Thyroid gland (tissue), 4 donors: ENCODE measurements around the gene PPIF. TPM values are rescaled to one million over a fixed set of nuclear protein-coding genes. Genes with fewer than 3 reads are reported as not detected.

Experiments
- DNase-seq, 2 donors: peaks; one replicate each; pipeline ENCODE4 v3.0.0-alpha.2; 2019
- H3K27ac ChIP-seq, 3 donors: fragments of 200-600 bp; sonication (generic); 1 replicate in 2 of 3; 2 replicates in 1 of 3; pipeline ENCODE4 v1.5.1; 2016 to 2019; ENCODE audit warnings: mild to moderate bottlenecking in 1 of 3, moderate library complexity in 1 of 3
- H3K27me3 ChIP-seq: fragments of 200-600 bp; sonication (generic); one replicate; pipeline ENCODE4 v1.5.1; 2019
- H3K36me3 ChIP-seq, 2 donors: fragments of 200-600 bp; sonication (generic); one replicate each; pipeline ENCODE4 v1.5.1; 2016 to 2019
- H3K4me1 ChIP-seq, 2 donors: fragments of 200-600 bp; sonication (generic); one replicate each; pipeline ENCODE4 v1.5.1; 2017 to 2019
- H3K4me3 ChIP-seq, 3 donors: fragments of 200-600 bp; sonication (generic); replicated peaks in 1 of 3; 1 replicate in 2 of 3; 2 replicates in 1 of 3; pipeline ENCODE4 v1.5.1; 2016; ENCODE audit warnings: mild to moderate bottlenecking in 1 of 3
- H3K9me3 ChIP-seq: fragments of 200-600 bp; sonication (generic); one replicate; pipeline ENCODE4 v1.5.1; 2017
- POLR2A ChIP-seq, 2 donors: fragments of 450-650 bp; IDR thresholded peaks; one replicate each; pipeline ENCODE4 v1.6.1; 2017; ENCODE audit warnings: antibody characterized with exemption in 2 of 2, mild to moderate bottlenecking in 2 of 2, moderate library complexity in 1 of 2
- WGBS, 2 donors: methylation state at CpG; one replicate each; pipeline ENCODE4 v1.1.5; 2017; 5-methylcytosine and 5-hydroxymethylcytosine counted together
- intact Hi-C: fragments of 100-400 bp; cut with DNase I; formaldehyde crosslinking; loops from one replicate; pipeline ENCODE4 v1.15.1; 2023
- total RNA-seq, 4 donors: library from RNA; depleted of rRNA; stranded (reverse); fragments of >200 nt; gene quantifications; one replicate each; pipeline ENCODE4 v1.2.3, GENCODE V29; 2016
- TF ChIP-seq, protein P1 (sequence below), 6 experiments: fragments of 200-600 bp in 3 of 6; fragments of 450-650 bp in 3 of 6; sonication (generic) in 3 of 6; IDR thresholded peaks; one replicate each; pipeline ENCODE4 v1.5.1; 2016 to 2019; ENCODE audit warnings: antibody characterized with exemption in 6 of 6, mild to moderate bottlenecking in 2 of 6, inconsistent platforms in 1 of 6, moderate library complexity in 1 of 6

The PPIF gene
- total RNA-seq, 4 donors from 2014 or later: 31.4 to 70.1 (median 52.3) TPM

- H3K4me3 ChIP-seq: no peak overlapping the region
- H3K27ac ChIP-seq: no peak overlapping the region
- H3K27me3 ChIP-seq: no peaks in the 10 kb centered on the region
- H3K4me1 ChIP-seq: peaks cover 4 to 16% of the 10 kb centered on the region in 2 donors
- H3K9me3 ChIP-seq: no peaks in the 10 kb centered on the region
- intact Hi-C loops: no loop called here
- 73 to 86% methylated on average over 11 of the region's 11 CpGs for WGBS, 2 donors
- H3K36me3 ChIP-seq: peaks cover 35 to 51% of the 10 kb centered on the region in 2 donors
- peak; percentile 53 to 79 for DNase-seq
- no peak for TF ChIP-seq POLR2A (IDR thresholded peaks at IDR 0.05)
- TF ChIP-seq, protein P1, sequence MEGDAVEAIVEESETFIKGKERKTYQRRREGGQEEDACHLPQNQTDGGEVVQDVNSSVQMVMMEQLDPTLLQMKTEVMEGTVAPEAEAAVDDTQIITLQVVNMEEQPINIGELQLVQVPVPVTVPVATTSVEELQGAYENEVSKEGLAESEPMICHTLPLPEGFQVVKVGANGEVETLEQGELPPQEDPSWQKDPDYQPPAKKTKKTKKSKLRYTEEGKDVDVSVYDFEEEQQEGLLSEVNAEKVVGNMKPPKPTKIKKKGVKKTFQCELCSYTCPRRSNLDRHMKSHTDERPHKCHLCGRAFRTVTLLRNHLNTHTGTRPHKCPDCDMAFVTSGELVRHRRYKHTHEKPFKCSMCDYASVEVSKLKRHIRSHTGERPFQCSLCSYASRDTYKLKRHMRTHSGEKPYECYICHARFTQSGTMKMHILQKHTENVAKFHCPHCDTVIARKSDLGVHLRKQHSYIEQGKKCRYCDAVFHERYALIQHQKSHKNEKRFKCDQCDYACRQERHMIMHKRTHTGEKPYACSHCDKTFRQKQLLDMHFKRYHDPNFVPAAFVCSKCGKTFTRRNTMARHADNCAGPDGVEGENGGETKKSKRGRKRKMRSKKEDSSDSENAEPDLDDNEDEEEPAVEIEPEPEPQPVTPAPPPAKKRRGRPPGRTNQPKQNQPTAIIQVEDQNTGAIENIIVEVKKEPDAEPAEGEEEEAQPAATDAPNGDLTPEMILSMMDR (IDR thresholded peaks at IDR 0.05): no peak
Observed at GRCh38 chr10:79313911-79314439, 33.3 kb upstream of the PPIF start.

GRCh38 chr10:79314761-79315601 lies 32.3 kb upstream of the PPIF start:
- no peak for DNase-seq
- Histone ChIP-seq H3K9me3 (no peaks in the 10 kb centered on the region), H3K4me3 (no peak overlapping the region), H3K27me3 (no peaks in the 10 kb centered on the region), H3K36me3 (peaks cover 25 to 41% of the 10 kb centered on the region in 2 donors), H3K27ac (no peak overlapping the region), H3K4me1 (peaks cover 4 to 16% of the 10 kb centered on the region in 2 donors)
- intact Hi-C loops: no loop called here
- TF ChIP-seq, protein P1 (IDR thresholded peaks at IDR 0.05): no peak
- no peak for TF ChIP-seq POLR2A (IDR thresholded peaks at IDR 0.05)
- WGBS, 2 donors: 86 to 94% methylated on average over 16 to 21 of the region's 25 CpGs

DNA sequence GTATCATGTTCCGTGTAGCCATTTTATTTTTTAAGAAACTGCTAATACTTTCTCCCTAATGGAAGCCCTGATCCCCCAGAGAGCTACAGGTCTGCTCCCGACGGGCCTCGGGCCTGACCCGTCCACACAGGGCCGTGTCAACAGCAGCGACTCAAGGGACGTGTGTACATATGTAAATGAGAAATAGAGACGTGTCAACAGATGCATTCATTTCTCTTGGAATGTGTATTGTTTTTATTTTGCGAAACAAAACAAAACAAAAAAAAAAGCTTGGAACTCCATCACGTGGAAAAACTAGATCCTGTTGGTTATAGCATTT lies 31.7 kb upstream of the PPIF start:
- no peak overlapping the region for H3K4me3 ChIP-seq
- intact Hi-C loops: no loop called here
- no peaks in the 10 kb centered on the region for H3K9me3 ChIP-seq
- WGBS, 2 donors: 89 to 90% methylated on average over 11 of the region's 11 CpGs
- peaks cover 4 to 16% of the 10 kb centered on the region in 2 donors for H3K4me1 ChIP-seq
- DNase-seq: no peak
- H3K36me3 ChIP-seq: peaks cover 19 to 35% of the 10 kb centered on the region in 2 donors
- no peak for TF ChIP-seq POLR2A (IDR thresholded peaks at IDR 0.05)
- TF ChIP-seq, protein P1 (IDR thresholded peaks at IDR 0.05): no peak
- no peaks in the 10 kb centered on the region for H3K27me3 ChIP-seq
- H3K27ac ChIP-seq: no peak overlapping the region

DNA sequence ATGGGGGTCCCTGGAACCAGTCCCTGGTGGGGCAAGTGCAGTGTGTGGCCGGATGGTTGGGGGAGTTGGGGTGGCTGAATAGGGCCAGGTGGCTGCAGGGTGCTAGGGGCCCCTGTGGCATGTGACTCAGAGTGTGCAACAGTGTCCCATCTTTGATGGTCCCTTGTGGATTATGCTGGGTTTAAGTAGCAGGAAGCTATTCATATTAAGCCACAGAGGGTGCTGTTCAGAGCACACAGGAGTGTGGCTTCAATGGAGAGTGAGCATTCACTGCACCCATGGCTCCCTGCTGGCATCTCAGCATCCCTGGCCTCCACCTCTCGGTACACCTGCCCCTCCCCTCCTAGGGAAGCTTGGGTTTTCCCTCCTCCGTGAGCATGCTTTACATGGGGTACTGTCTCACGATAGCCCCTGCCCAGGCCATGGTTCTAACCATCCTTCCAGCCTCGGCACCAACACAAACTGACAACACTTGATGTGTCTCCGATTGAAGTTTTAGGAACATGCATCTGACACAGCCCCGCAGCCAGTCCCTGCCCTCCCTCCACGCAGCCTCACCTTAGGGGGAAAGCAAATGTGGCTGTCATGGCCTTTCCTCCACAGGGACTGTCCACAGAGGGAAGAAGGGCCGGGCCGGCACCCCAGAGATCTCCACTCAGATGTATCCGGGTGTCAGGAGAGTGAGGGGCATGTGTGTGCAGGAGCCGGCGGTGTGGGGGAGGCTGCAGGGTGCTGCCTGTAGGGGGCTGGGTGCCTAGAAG lies 30.4 kb upstream of the PPIF start:
- TF ChIP-seq, protein P1 (IDR thresholded peaks at IDR 0.05): no peak
- TF ChIP-seq POLR2A (IDR thresholded peaks at IDR 0.05): no peak
- WGBS, 2 donors: 42 to 58% methylated on average over 10 to 12 of the region's 13 CpGs
- Histone ChIP-seq H3K9me3 (no peaks in the 10 kb centered on the region), H3K4me3 (no peak overlapping the region), H3K4me1 (peaks cover 4 to 27% of the 10 kb centered on the region in 2 donors), H3K27me3 (no peaks in the 10 kb centered on the region), H3K27ac (peak overlapping the region in 1 of 3 donors; percentile 0), H3K36me3 (peaks cover 10 to 26% of the 10 kb centered on the region in 2 donors)
- DNase-seq: no peak
- intact Hi-C loops: no loop called here
